ENCODE measurements around the gene ADH4. TPM values are rescaled to one million over a fixed set of nuclear protein-coding genes. Genes with fewer than 3 reads are reported as not detected.
A peak's percentile ranks its signal among the peaks of the same experiment; 100 is the strongest.
"Not testable (repeated sequence)": the region's sequence is repeated elsewhere in the genome, so short reads cannot be mapped to it uniquely, and the experiment has no call there.

The ADH4 gene
- total RNA-seq, 4 donors from 2014 or later, result 1.9 to 6.2 TPM; not detected in 2

DNA sequence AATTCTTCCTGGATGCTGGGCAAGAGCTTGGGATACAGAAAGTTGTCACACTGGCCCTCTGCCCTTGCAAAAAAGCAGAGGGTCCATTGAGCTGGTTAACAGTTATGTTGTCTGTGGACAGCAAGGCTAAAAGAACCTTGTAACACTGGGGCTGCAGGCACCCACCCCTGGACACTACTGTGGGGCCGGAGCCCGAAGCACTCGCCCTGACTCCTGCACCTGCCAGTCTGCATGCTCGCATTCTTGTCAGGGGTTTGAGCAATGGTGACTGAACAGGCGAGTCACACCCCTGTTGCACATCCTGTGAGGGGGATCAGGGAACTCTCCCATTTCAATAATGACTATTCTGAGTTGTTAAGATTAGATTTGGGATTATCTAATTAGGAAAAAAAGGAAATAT lies 23.6 kb downstream of the ADH4 start:
- Histone ChIP-seq H3K4me3 (no peak overlapping the region), H3K27me3 (no peaks in the 10 kb centered on the region), H3K4me1 (peaks cover 0 to 4% (median 0%) of the 10 kb centered on the region in 3 donors), H3K36me3 (no peaks in the 10 kb centered on the region), H3K9me3 (no peaks in the 10 kb centered on the region), H3K27ac (no peak overlapping the region)
- intact Hi-C loops (cut with DNase I), result loop anchor here (10.0 kb wide), 1 partner anchor 284 kb away; no protein-coding TSS in a partner anchor
- TF ChIP-seq, protein P1, sequence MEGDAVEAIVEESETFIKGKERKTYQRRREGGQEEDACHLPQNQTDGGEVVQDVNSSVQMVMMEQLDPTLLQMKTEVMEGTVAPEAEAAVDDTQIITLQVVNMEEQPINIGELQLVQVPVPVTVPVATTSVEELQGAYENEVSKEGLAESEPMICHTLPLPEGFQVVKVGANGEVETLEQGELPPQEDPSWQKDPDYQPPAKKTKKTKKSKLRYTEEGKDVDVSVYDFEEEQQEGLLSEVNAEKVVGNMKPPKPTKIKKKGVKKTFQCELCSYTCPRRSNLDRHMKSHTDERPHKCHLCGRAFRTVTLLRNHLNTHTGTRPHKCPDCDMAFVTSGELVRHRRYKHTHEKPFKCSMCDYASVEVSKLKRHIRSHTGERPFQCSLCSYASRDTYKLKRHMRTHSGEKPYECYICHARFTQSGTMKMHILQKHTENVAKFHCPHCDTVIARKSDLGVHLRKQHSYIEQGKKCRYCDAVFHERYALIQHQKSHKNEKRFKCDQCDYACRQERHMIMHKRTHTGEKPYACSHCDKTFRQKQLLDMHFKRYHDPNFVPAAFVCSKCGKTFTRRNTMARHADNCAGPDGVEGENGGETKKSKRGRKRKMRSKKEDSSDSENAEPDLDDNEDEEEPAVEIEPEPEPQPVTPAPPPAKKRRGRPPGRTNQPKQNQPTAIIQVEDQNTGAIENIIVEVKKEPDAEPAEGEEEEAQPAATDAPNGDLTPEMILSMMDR (IDR thresholded peaks at IDR 0.05), result no peak
- TF ChIP-seq POLR2A (IDR thresholded peaks at IDR 0.05), result no peak
- no peak for DNase-seq
- WGBS, 2 donors, result 100% methylated on average over 1 of the region's 5 CpGs; no CpG with 5 or more reads in 1 of the 2 donors

DNA sequence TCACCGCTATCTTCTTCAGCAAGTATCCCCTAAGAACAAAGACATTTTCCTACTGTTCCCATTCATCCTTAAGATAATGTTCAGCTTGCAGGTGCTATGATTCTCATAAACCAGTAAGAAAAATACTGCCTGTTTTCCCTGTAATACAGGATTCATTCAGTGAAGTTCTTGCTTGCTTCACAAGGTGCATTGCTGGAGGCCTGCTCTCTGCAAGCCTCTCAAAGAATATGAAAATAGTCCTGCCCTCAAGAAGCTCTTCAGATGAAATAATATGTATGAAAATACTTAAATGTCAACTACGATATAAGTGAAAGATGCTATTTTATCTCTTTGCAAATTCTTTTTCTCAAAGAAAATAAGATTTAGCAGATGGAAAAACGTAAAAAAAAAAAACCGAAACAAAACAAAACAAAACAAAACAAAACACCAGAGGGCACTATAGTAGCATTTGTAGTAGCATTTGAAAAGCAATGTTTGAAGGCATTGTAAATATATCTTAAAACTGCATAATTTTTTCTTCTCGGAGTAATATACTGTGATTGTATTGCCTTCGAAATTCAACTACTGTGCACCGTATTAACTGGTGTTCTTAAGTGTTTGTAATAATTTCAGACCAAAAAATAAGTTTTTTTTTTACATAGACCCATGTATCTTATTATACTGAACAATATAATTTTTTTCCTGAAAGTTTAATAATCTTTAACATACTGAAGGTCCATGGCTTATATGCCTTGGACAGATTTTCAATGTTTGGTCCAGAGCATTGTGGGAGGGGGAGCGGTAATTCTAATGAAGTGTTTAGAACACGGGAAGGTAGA lies 26.0 kb downstream of the ADH4 start:
- no peaks in the 10 kb centered on the region for H3K9me3 ChIP-seq
- TF ChIP-seq POLR2A (IDR thresholded peaks at IDR 0.05), result no peak
- TF ChIP-seq, protein P1 (IDR thresholded peaks at IDR 0.05), result peak in 1 of 6 experiments; percentile 13
- H3K27me3 ChIP-seq, result no peaks in the 10 kb centered on the region
- 33 to 34% methylated on average over 8 to 9 of the region's 9 CpGs for WGBS, 2 donors
- peaks cover 0 to 4% (median 0%) of the 10 kb centered on the region in 3 donors for H3K4me1 ChIP-seq
- no peak overlapping the region for H3K4me3 ChIP-seq
- intact Hi-C loops (cut with DNase I), result no loop called here
- H3K27ac ChIP-seq, result peak overlapping the region in 1 of 4 donors; percentile 10
- DNase-seq, result no peak
- H3K36me3 ChIP-seq, result no peaks in the 10 kb centered on the region

DNA sequence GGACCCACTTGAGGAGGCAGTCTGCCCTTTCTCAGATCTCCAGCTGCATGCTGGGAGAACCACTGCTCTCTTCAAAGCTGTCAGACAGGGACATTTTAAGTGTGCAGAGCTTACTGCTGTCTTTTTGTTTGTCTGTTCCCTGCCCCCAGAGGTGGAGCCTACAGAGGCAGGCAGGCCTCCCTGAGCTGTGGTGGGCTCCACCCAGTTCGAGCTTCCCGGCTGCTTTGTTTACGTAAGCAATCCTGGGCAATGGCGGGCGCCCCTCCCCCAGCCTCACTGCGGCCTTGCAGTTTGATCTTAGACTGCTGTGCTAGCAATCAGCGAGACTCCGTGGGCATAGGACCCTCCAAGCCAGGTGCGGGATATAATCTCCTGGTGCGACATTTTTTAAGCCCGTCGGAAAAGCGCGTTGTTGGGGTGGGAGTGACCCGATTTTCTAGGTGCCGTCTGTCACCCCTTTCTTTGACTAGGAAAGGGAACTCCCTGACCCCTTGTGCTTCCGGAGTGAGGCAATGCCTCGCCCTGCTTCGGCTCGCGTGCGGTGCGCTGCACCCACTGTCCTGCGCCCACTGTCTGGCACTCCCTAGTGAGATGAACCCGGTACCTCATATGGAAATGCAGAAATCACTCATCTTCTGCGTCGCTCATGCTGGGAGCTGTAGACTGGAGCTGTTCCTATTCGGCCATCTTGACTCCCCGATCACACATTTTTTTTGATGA lies 26.8 kb downstream of the ADH4 start:
- H3K4me1 ChIP-seq; H3K4me3 ChIP-seq; DNase-seq; H3K9me3 ChIP-seq; H3K36me3 ChIP-seq; intact Hi-C loops (cut with DNase I); H3K27me3 ChIP-seq: not testable (repeated sequence)
- WGBS, 2 donors, result 89 to 91% methylated on average over 20 to 22 of the region's 29 CpGs
- H3K27ac ChIP-seq, result peak overlapping the region in 1 of 4 donors; percentile 10

DNA sequence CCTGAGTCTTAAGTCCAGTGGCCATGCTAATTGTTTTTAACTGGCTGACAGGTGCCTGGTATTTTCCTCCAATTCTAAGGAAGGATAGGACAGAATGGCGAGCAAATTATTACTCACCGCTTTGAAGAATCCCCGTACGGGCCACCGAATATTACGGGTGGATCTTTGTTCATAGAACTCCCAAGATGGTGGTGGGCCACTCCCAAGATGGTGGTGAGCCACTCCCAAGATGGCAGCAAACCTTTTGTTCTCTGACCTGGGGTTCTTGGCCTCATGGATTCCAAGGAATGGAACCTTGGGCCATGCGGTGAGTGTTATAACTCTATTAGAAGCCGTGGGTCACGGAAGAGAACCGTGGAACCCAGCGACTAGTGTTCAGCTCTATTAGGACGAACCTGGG lies 34.8 kb downstream of the ADH4 start:
- intact Hi-C loops (cut with DNase I); H3K4me1 ChIP-seq; H3K36me3 ChIP-seq; H3K4me3 ChIP-seq; DNase-seq; H3K9me3 ChIP-seq; H3K27me3 ChIP-seq; H3K27ac ChIP-seq: not testable (repeated sequence)
- 70 to 77% methylated on average over 6 of the region's 12 CpGs for WGBS, 2 donors

DNA sequence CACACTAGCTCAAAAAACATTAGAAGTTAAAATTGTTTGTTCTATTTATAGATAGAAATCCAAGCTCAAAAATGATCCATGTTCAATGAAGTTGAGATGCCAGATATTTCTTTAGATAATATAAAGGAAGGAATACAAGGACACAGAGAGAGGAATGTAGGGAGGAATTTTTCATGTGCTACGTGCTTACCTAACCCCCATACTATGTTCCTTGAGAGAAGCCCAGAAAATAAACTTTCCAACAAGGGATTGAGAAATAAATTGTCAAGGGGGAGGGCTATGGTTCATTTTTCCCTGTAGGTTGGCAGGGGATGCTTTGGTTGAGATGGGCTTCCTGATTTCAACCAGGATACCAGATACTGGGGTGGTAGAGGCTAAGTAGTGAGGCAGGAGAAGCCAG lies 39.9 kb downstream of the ADH4 start:
- H3K27me3 ChIP-seq, result no peaks in the 10 kb centered on the region
- H3K4me1 ChIP-seq, result no peaks in the 10 kb centered on the region
- WGBS, 2 donors, result 89 to 100% methylated on average over 1 of the region's 1 CpG
- no peak overlapping the region for H3K27ac ChIP-seq
- H3K4me3 ChIP-seq, result no peak overlapping the region
- intact Hi-C loops (cut with DNase I), result no loop called here
- H3K36me3 ChIP-seq, result no peaks in the 10 kb centered on the region
- no peak for DNase-seq
- H3K9me3 ChIP-seq, result no peaks in the 10 kb centered on the region
- TF ChIP-seq, protein P1 (IDR thresholded peaks at IDR 0.05), result no peak
- TF ChIP-seq POLR2A (IDR thresholded peaks at IDR 0.05), result no peak

DNA sequence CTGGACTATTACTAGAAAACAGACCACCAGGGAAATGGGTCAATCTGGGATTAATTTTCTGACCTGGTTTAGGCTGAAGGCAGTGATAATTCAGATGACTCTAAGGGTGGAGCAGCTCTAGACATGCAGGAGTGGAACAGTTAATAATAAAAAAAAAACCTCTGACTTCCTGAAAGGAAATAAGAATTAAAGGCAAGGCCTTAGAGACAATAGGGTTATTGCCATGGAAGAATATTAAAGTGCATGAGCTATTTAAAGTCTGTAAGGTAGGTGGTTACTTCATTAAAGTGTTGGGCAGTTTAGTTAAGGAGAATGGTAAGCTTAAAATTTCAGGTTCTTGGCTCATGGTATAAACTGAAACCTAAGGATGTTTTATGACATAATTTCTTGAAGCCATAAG lies 40.9 kb downstream of the ADH4 start:
- intact Hi-C loops (cut with DNase I), result no loop called here
- TF ChIP-seq POLR2A (IDR thresholded peaks at IDR 0.05), result no peak
- TF ChIP-seq, protein P1 (IDR thresholded peaks at IDR 0.05), result no peak
- Histone ChIP-seq H3K27ac (peak overlapping the region in 1 of 4 donors; percentile 20), H3K9me3 (no peaks in the 10 kb centered on the region), H3K4me3 (no peak overlapping the region), H3K27me3 (no peaks in the 10 kb centered on the region), H3K4me1 (no peaks in the 10 kb centered on the region), H3K36me3 (no peaks in the 10 kb centered on the region)
- no peak for DNase-seq

Data from esophagus squamous epithelium (tissue), 5 donors.